Stimulated activated CD8-positive, alpha-beta memory T cell treated with anti-CD3 and anti-CD28 coated beads, Interleukin-2, amount 100 ng/mL, for 48 hours (primary cell): ENCODE data around the gene GLTPD2.

Experiments used
- DNase-seq, 2 donors: peaks; one replicate each; pipeline ENCODE4 v3.0.0-alpha.2; 2020; ENCODE audit warnings: low read depth in 2 of 2

Gene GLTPD2

DNA sequence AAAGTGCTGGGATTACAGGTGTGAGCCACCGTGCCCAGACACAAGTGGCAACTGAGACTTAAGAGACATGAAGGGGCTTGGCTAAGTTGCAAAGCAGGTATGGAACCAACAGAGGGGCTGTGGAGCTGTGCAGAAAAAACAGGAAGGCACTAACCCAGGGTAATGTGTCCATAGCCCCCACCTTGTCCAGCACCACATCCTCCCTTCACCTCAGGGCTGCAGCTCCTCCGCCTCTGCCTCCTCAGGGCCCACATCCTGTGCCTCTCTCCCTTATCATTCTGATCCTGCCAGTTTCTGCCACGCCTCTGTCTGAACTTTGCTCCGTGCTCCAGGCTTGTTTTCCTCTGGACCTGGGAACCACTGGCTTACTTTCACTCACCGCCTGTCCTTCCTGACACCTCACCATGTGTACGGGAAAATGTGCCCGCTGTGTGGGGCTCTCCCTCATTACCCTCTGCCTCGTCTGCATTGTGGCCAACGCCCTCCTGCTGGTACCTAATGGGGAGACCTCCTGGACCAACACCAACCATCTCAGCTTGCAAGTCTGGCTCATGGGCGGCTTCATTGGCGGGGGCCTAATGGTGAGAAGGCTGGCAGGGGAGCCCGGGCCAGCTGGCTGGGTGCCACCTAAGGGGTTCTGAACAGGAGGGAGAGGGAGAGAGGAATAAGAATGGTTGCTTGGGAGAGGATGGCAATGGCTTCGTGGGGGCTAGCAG, 17.1 kb upstream of the GLTPD2 start, which contains the start of gene TM4SF5:
TSS of gene TM4SF5 (plus strand) at position 368 of the 716 bp plus-strand sequence. CDS start at position 405, 37 bp downstream.
- DNase-seq = no peak

DNA sequence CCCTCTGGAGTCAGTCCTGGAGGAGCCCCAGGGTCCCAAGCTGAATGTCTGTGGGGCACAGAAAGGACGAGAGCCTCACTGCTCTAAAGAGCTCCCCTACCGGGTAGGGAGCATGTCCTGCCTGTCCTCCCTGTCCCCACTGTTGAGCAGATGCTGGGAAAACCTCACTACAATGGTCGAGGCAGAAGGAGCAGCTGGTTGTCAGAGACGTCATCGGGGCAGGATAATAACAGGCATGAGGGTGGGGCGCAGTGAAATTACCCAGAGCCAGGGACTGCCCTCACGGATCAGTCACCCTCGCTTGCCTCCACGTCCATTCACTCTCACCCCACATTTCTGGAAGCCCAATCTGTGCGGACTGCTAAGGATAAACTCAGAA, 16.5 kb upstream of the GLTPD2 start:
- DNase-seq = no peak

- DNase-seq = no peak
These were observed 10.6 kb upstream of the GLTPD2 start for GRCh38 chr17:4777969-4778760.

- no peak for DNase-seq
These were observed 8.3 kb upstream of the GLTPD2 start for GRCh38 chr17:4780325-4780955.

DNA sequence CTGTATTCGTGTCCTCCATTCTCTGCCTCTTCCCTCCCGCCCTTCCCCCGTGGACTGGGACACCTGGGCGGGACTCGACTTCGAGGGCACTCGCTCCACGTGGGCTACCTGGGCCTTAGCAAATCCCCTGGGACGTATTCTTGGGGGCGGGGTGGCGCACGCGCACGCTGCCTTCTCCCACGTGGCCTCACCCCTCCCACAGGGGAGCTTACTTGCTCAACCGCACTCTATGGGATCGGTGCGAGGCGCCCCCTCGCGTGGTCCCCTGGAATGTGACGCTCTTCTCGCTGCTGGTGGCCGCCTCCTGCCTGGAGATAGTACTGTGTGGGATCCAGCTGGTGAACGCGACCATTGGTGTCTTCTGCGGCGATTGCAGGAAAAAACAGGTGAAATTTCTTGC, 6.1 kb upstream of the GLTPD2 start:
- DNase-seq = no peak

- DNase-seq = no peak
These were observed 3.3 kb upstream of the GLTPD2 start for GRCh38 chr17:4785311-4786105.

DNA sequence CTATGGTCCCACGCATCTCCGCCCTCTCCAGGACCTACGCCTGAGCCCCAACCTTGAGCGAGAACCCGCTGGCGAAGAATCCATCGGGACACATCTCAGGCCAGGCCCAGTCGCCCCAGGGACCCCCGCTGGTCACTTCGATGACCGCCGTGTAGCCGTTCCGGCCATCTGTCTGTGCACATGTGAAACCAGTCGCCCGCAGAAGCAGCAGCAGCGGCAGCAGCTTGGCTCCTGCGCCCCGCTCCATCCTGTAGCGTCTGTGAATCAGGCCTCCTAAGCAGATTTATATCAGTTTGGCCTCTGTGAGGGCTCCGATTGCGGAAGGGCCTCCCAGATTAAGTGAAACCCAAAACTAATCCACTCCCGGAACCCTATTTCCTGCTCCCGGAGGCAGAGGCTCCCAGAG, 2.7 kb upstream of the GLTPD2 start, which contains the start of gene VMO1:
TSS of gene VMO1 (minus strand) at position 259 of the 406 bp plus-strand sequence. CDS start at position 247, 12 bp downstream.
- DNase-seq = no peak

DNA sequence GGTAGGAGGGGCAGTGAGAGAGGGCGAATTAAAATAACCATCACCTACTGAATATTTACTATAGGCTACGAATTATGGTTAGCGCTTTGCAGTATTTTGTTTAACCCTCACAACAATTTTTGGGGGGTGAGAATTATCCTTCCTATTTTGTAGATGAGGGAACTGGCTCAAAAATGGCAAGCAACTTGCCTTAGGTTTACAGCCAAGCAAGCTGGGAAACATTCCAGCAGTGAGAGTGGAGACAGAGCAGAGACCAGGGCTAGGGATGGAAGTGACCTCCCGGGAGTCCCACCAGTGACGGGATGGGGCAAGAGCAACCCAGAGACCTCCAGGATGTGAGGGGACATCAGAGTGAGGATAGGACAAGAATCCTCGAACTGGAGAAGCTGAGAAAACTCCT, 2.2 kb upstream of the GLTPD2 start:
- DNase-seq = no peak

DNA sequence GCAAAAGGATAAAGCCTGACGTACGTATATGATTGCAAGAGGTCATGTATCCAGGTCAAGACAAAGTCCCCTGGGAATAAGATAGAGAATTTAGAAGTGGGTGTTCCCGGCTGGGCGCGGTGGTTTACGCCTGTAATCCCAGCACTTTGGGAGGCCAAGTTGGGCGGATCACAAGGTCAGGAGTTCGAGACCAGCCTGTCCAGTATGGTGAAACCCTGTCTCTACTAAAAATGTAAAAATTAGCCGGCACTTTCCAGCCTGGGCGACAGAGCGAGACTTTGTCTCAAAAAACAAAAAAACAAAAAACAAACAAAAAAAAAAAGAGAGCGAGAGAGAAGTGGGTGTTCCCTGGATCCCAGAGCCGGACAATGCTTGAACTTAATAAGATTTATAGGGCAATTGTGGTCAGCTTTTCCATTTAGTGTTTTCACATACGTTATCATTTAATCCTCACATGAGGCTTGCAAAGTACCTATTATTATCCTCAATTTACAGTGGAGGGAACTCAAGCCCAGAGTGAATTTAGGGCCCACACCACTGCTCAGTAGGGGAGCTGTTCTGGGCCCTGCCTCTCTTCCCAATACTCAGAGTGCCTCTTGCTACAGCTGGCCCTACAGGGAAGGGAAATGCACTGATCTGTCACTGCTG, 481 bp upstream of the GLTPD2 start:
- DNase-seq = no peak

DNA sequence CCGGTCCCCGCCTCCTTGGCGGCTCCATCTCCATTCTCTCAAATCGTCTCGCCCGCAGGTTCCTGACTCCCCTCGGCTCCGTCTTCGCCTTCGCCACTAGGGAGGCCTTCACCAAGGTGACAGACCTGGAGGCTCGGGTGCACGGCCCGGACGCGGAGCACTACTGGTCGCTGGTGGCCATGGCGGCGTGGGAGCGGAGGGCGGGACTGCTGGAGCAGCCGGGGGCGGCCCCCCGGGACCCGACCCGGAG, 862 bp downstream of the GLTPD2 start:
- DNase-seq = no peak

DNA sequence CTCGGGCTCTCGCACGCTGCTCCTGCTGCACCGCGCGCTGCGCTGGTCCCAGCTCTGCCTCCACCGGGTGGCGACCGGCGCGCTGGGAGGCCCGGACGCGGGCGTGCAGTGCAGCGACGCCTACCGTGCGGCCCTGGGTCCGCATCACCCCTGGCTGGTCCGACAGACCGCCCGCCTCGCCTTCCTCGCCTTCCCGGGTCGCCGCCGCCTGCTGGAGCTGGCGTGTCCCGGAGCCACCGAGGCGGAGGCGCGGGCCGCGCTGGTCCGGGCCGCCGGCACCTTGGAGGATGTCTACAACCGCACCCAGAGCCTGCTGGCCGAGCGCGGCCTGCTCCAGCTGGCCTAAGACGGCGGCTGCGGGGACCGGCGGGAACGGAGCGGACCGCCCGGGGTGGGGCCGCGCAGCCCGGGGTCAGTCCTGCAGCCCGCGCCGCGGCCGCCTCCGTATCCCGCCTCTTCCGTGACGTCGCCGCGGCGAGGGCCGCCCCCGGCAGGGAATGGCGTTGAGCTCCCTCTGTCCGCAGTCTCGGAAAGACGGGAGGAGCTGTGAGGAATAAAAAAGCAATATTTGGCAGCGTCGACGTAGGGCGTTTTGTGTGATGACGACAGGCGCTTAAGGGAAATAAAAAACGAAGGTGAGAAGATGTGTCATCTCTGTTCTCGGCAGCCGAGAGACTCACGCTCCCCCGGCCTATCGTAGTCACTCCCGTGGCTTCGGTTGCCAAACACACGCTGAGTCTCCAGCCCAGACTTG, 1.4 kb downstream of the GLTPD2 start:
- peak; percentile 70 to 73 for DNase-seq

GRCh38 chr17:4790705-4791088, 1.9 kb downstream of the GLTPD2 start:
- DNase-seq = no peak

DNA sequence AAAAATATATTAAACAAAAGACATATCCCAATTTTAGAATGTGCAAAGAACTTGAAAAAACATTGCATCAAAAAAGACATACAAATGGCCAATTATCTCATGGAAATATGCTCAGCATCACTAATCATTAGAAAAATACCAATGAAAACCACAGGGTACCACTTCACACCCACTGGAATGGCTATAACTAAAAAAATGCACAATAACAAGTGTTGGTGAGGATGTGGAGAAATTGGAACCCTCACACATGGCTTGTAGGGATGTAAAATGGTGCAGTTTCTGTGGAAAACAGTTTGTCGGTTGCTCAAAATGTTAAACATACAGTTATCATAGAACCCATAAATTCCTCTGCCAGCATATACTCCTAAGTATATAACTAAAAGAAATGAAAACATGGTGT, 6.4 kb downstream of the GLTPD2 start:
- DNase-seq = no peak

- DNase-seq = peak in 1 of 2 donors; percentile 28
These were observed 7.8 kb downstream of the GLTPD2 start for GRCh38 chr17:4796552-4796920.

DNA sequence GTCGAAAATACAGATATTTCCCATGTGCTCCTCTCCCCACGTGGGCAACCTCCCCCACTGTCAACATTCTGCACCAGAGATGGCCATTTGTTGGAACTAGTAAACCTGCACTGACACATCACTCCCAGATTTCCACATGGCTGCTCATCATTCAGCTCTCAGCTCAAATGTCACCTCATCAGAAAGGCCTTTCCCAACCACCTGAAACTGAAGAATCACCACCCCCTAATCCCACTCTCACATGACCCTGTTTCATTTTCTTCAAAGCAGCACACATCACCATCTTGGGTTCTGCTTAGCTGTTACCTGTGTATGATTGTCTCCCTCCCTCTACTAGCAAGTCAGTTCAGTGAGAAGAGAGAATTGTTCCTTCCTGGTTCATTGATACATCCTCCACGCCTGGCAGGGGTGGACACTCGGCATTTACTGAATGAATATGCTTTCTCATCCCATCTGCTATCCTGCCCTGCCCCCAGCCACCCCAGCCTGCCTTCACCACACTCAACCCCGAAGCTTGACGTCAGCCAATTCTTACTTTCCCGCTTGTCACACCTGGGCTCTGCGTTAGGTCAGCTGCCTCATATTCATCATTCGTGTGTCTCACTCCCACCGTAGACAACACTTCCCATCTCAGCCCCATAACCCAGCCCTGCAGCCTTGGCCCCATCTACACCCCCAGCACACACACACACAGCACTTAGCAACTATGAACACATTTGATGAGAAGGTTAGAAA, 11.9 kb downstream of the GLTPD2 start:
- DNase-seq = no peak

- DNase-seq = no peak
These were observed 13.5 kb downstream of the GLTPD2 start, which contains the start of gene C17orf114 for GRCh38 chr17:4802228-4802627. Gene C17orf114, minus strand, starts transcription at chr17:4802328.

GRCh38 chr17:4806456-4806776, 17.7 kb downstream of the GLTPD2 start:
- DNase-seq = no peak

GRCh38 chr17:4806777-4807604, 18.2 kb downstream of the GLTPD2 start, which contains the start of gene PLD2:
Gene PLD2, plus strand, starts transcription at chr17:4807152. Its CDS starts 621 bp downstream, at chr17:4807773.
- peak; percentile 85 to 89 for DNase-seq
